Kasumi-1 (cell line): ENCODE data around the gene C11orf54.
"Not testable (repeated sequence)": the region's sequence is repeated elsewhere in the genome, so short reads cannot be mapped to it uniquely, and the experiment has no call there.

Experiments
- DNase-seq, 2 experiments: peaks; one replicate each; lab custom pipeline; 2025; lab: John Stamatoyannopoulos, UW

Gene C11orf54

GRCh38 chr11:93766504-93766903 lies 25.0 kb downstream of the C11orf54 start:
- no peak for DNase-seq

- DNase-seq, result no peak
These were observed 25.5 kb downstream of the C11orf54 start for GRCh38 chr11:93767018-93767417.

GRCh38 chr11:93770160-93770559 lies 28.7 kb downstream of the C11orf54 start:
- DNase-seq, result no peak

GRCh38 chr11:93772123-93772522 lies 30.7 kb downstream of the C11orf54 start:
- no peak for DNase-seq

GRCh38 chr11:93773045-93773477 lies 31.6 kb downstream of the C11orf54 start:
- DNase-seq, result no peak

GRCh38 chr11:93773601-93774200 lies 32.2 kb downstream of the C11orf54 start:
- no peak for DNase-seq

GRCh38 chr11:93774560-93774959 lies 33.1 kb downstream of the C11orf54 start:
- not testable (repeated sequence) for DNase-seq

GRCh38 chr11:93775289-93775688 lies 33.8 kb downstream of the C11orf54 start:
- peak in 1 of 2 experiments; percentile 28 for DNase-seq

GRCh38 chr11:93783362-93783761 lies 41.9 kb downstream of the C11orf54 start:
- DNase-seq, result no peak

GRCh38 chr11:93783765-93784144 lies 42.3 kb downstream of the C11orf54 start:
- no peak for DNase-seq

GRCh38 chr11:93784145-93784934 lies 42.9 kb downstream of the C11orf54 start, which contains the start of gene MED17:
Gene MED17, plus strand, starts transcription at chr11:93784282. Its CDS starts 232 bp downstream, at chr11:93784514.
- DNase-seq, result peak; percentile 95

- DNase-seq, result no peak
These were observed 43.5 kb downstream of the C11orf54 start for GRCh38 chr11:93784935-93785360.

GRCh38 chr11:93791493-93791892 lies 50.0 kb downstream of the C11orf54 start:
- DNase-seq, result no peak

GRCh38 chr11:93796441-93797231 lies 55.2 kb downstream of the C11orf54 start:
- DNase-seq, result no peak

- no peak for DNase-seq
These were observed 59.9 kb downstream of the C11orf54 start for GRCh38 chr11:93801366-93801765.

GRCh38 chr11:93804879-93805278 lies 63.4 kb downstream of the C11orf54 start:
- no peak for DNase-seq

- no peak for DNase-seq
These were observed 66.5 kb downstream of the C11orf54 start for GRCh38 chr11:93807980-93808379.

GRCh38 chr11:93813974-93814373 lies 72.5 kb downstream of the C11orf54 start:
- no peak for DNase-seq
